Measurements from ENCODE around the gene ITPR2.

GRCh38 chr12:26768611-26769603 is 64.1 kb downstream of the ITPR2 start:
- TF ChIP-seq CTCF (IDR thresholded peaks at IDR 0.05; ENCODE audit: low read length): no peak
- no peak for TF ChIP-seq EZH2 (IDR thresholded peaks at IDR 0.05; ENCODE audit: borderline replicate concordance, low read length)

Measured in OCI-LY1 (cell line).